Osteoblast (primary cell): Measurements from ENCODE around the gene EPS8. TPM values are rescaled to one million over a fixed set of nuclear protein-coding genes. Genes with fewer than 3 reads are reported as not detected.
A peak's percentile ranks its signal among the peaks of the same experiment; 100 is the strongest.

Source experiments
- DNase-seq: peaks from one replicate; pipeline ENCODE4 v3.0.0; 2011; ENCODE audit warnings: low spot score, mixed read lengths; ENCODE audit not compliant: insufficient read length; ENCODE audit errors: missing footprints
- H2AFZ ChIP-seq: 2 replicates; pipeline ENCODE4 v1.6.0; 2011; ENCODE audit warnings: mild to moderate bottlenecking, low read length
- H3K27ac ChIP-seq: 2 replicates; pipeline ENCODE4 v1.5.1; 2011; ENCODE audit warnings: mild to moderate bottlenecking, low read depth, low read length, moderate library complexity
- H3K27me3 ChIP-seq: 2 replicates; pipeline ENCODE4 v1.6.0; 2012; ENCODE audit warnings: mild to moderate bottlenecking, control low read depth, inconsistent platforms, low read length, moderate library complexity; ENCODE audit not compliant: insufficient read depth
- H3K36me3 ChIP-seq: 2 replicates; pipeline ENCODE4 v1.5.1; 2011; ENCODE audit warnings: mild to moderate bottlenecking, low read length, control low read depth, moderate library complexity; ENCODE audit not compliant: insufficient read depth
- H3K4me1 ChIP-seq: 2 replicates; pipeline ENCODE4 v1.5.1; 2011; ENCODE audit warnings: mild to moderate bottlenecking, low read length, control low read depth, moderate library complexity; ENCODE audit not compliant: insufficient read depth
- H3K4me2 ChIP-seq: 2 replicates; pipeline ENCODE4 v1.6.0; 2011; ENCODE audit warnings: mild to moderate bottlenecking, low read length; ENCODE audit not compliant: insufficient read depth
- H3K4me3 ChIP-seq: fragments of 200-600 bp; sonication (generic); 3 replicates; pipeline ENCODE4 v1.5.1; 2012; ENCODE audit warnings: mild to moderate bottlenecking, low read length, inconsistent platforms; ENCODE audit not compliant: insufficient read depth
- H3K79me2 ChIP-seq: 2 replicates; pipeline ENCODE4 v1.6.0; 2012; ENCODE audit warnings: mild to moderate bottlenecking, low read length, control low read depth, inconsistent platforms; ENCODE audit not compliant: insufficient read depth
- H3K9me3 ChIP-seq: 2 replicates; pipeline ENCODE4 v1.5.1; 2011; ENCODE audit warnings: low read depth, low read length, control low read depth
- H4K20me1 ChIP-seq: 2 replicates; pipeline ENCODE4 v1.6.0; 2012; ENCODE audit warnings: mild to moderate bottlenecking, low read length, control low read depth; ENCODE audit not compliant: insufficient read depth
- total RNA-seq: library from RNA; depleted of rRNA; stranded (reverse); fragments of >200 nt; gene quantifications from 2 replicates; pipeline ENCODE4 v1.2.3, GENCODE V29; 2012
- TF ChIP-seq, protein P1 (sequence below): IDR thresholded peaks from 2 replicates; pipeline ENCODE4 v1.5.1; 2011; ENCODE audit warnings: mild to moderate bottlenecking, low read depth, low read length, moderate library complexity; ENCODE audit errors: extremely low read depth

Gene EPS8
- total RNA-seq, 1 donor, result 160 TPM

DNA sequence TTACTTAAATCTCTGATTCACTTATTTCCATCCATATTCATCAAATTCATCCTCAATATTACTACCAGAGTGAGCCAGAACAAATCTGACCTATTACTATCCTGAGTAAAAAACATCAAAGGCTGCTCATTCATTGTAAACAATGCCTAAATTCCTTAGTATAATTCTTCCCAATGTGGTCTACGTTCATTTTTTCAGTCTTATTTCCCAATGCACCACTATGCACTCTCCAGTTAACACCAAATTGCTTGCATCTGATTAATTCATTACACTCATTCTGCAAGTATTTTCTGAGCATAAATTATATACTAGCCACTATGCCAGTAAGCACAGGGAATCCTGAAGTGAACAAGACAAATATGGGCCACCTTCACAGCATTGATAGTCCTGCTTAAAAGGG lies 110.0 kb downstream of the EPS8 start:
- Histone ChIP-seq H3K79me2 (peaks cover 82% of the 10 kb centered on the region), H3K9me3 (no peaks in the 10 kb centered on the region), H3K4me3 (no peak overlapping the region), H3K36me3 (peaks cover 17% of the 10 kb centered on the region), H3K27me3 (no peaks in the 10 kb centered on the region), H3K4me2 (no peak overlapping the region), H4K20me1 (no peaks in the 10 kb centered on the region), H3K4me1 (peaks cover 20% of the 10 kb centered on the region), H3K27ac (peak overlapping the region; percentile 34), H2AFZ (no peak overlapping the region)
- DNase-seq, result peak; percentile 8
- TF ChIP-seq, protein P1, sequence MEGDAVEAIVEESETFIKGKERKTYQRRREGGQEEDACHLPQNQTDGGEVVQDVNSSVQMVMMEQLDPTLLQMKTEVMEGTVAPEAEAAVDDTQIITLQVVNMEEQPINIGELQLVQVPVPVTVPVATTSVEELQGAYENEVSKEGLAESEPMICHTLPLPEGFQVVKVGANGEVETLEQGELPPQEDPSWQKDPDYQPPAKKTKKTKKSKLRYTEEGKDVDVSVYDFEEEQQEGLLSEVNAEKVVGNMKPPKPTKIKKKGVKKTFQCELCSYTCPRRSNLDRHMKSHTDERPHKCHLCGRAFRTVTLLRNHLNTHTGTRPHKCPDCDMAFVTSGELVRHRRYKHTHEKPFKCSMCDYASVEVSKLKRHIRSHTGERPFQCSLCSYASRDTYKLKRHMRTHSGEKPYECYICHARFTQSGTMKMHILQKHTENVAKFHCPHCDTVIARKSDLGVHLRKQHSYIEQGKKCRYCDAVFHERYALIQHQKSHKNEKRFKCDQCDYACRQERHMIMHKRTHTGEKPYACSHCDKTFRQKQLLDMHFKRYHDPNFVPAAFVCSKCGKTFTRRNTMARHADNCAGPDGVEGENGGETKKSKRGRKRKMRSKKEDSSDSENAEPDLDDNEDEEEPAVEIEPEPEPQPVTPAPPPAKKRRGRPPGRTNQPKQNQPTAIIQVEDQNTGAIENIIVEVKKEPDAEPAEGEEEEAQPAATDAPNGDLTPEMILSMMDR, result no peak

DNA sequence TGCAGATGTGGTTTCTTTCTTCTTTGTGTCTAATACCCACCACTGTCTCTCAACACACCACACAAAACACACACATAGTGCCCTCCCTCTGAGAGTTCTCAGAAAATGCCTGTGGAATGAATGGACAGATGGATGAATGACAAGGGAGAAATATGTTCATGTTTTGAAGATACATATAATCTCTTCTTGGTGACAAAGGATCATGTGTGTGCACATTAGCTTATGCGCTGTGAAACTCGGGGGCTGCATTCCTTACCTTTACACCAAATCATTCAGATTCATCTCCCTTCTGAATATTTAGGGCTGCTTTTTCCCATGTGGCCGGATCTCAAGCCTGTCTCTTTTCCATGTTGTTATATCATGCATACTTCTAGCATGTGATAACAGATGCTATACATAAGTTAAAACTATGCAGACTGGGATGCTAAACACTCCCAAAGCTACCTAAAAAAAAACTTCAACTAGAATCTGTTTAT lies 111.4 kb downstream of the EPS8 start:
- peaks cover 16% of the 10 kb centered on the region for H3K4me1 ChIP-seq
- no peaks in the 10 kb centered on the region for H4K20me1 ChIP-seq
- H3K4me2 ChIP-seq, result no peak overlapping the region
- DNase-seq, result peak; percentile 77
- peaks cover 18% of the 10 kb centered on the region for H3K36me3 ChIP-seq
- H3K9me3 ChIP-seq, result no peaks in the 10 kb centered on the region
- TF ChIP-seq, protein P1, result no peak
- H3K79me2 ChIP-seq, result peaks cover 85% of the 10 kb centered on the region
- H2AFZ ChIP-seq, result no peak overlapping the region
- H3K27ac ChIP-seq, result peak overlapping the region; percentile 38
- H3K4me3 ChIP-seq, result no peak overlapping the region
- H3K27me3 ChIP-seq, result no peaks in the 10 kb centered on the region

- Histone ChIP-seq H3K36me3 (peaks cover 20% of the 10 kb centered on the region), H3K27ac (no peak overlapping the region), H3K4me2 (no peak overlapping the region)
Measured at GRCh38 chr12:15677228-15677627, 112.0 kb downstream of the EPS8 start.

DNA sequence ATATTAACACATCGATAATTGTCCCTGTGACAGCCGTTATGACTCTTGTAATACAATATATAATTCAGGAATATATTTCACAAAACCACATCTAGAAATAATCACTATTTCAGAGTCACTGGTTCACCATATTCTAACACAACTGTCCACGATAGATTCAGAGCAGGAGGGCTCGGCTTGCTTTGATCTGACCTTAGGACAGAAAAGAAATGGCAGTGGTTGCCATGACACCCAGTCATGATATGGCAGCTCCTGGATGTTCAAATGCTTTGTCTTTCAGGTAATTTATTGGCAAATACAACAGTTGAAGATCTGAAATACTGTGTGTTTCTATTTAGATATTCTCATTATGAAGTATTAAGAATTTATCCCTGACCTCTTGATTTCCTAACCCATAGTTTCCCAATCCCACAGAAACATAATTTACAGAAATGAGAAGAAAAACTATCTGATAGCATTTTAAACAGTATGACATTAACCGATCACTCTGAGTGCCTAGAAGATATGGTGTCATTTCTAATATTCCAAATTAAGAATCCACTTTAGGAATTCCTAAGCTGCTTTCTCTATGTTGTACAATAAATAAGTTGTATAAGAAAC lies 116.4 kb downstream of the EPS8 start:
- H3K79me2 ChIP-seq, result peaks cover 70% of the 10 kb centered on the region
- no peak overlapping the region for H3K4me2 ChIP-seq

More at GRCh38 chr12:15677228-15677627, 112.0 kb downstream of the EPS8 start:
- Histone ChIP-seq H3K9me3 (no peaks in the 10 kb centered on the region), H3K79me2 (peaks cover 90% of the 10 kb centered on the region), H3K27me3 (no peaks in the 10 kb centered on the region), H2AFZ (no peak overlapping the region), H3K4me1 (peaks cover 16% of the 10 kb centered on the region), H4K20me1 (no peaks in the 10 kb centered on the region), H3K4me3 (no peak overlapping the region)
- TF ChIP-seq, protein P1, result no peak
- no peak for DNase-seq

More for the DNA sequence above, 116.4 kb downstream of the EPS8 start:
- H3K4me3 ChIP-seq, result no peak overlapping the region
- H3K27me3 ChIP-seq, result no peaks in the 10 kb centered on the region
- no peak overlapping the region for H3K27ac ChIP-seq
- DNase-seq, result no peak
- no peaks in the 10 kb centered on the region for H4K20me1 ChIP-seq
- peaks cover 8% of the 10 kb centered on the region for H3K4me1 ChIP-seq
- H2AFZ ChIP-seq, result no peak overlapping the region
- no peaks in the 10 kb centered on the region for H3K9me3 ChIP-seq
- H3K36me3 ChIP-seq, result peaks cover 16% of the 10 kb centered on the region
- TF ChIP-seq, protein P1, result no peak
